GM18867 (cell line): ENCODE results near the gene ZFC3H1.
A peak's percentile ranks its signal among the peaks of the same experiment; 100 is the strongest.

Experiments
- ATAC-seq: cut with Tn5 transposase; IDR thresholded peaks from one replicate; pipeline ENCODE4 v1.9.1; 2021; ENCODE audit warnings: mild to moderate bottlenecking, moderate library complexity; ENCODE audit not compliant: unreplicated experiment

The ZFC3H1 gene

DNA sequence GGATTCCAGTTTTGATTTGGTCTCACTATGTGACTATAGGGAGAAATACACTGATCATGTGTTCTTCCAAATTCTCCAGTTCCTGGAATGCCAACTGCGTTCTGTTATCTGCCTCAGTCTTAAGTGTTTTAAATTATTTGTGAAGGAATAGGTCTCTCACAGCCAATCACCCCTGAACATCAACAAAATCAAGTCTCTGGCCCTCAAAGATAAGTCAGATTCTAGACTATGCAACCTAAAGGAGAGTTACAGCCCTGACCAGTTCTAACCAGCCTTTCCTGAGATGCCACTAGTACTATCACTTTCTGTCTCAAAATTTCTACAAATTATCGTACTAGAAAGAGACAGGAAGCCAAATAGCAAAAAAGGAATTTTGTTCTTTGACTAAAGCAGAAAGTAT lies 22.3 kb downstream of the ZFC3H1 start:
- no peak for ATAC-seq

DNA sequence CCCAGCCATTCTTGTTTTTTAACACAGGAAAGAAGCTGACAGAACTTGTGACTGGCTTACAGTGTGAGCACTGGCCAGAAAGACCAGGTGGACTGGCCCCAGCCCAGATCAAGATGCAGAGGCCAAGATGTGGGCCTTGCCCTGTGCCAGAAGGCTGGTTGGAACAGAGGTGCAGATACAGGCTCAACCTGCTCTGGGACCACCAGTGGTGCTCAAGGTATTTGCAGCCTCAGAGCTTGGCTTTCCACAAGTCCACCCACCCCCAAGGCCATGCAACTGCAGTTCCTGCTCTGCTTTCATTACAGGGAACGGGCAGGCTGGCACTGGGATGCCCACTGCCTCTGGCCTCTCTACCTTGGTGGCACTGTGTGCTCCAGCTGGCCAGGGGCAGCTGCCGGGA lies 23.3 kb downstream of the ZFC3H1 start:
- no peak for ATAC-seq

DNA sequence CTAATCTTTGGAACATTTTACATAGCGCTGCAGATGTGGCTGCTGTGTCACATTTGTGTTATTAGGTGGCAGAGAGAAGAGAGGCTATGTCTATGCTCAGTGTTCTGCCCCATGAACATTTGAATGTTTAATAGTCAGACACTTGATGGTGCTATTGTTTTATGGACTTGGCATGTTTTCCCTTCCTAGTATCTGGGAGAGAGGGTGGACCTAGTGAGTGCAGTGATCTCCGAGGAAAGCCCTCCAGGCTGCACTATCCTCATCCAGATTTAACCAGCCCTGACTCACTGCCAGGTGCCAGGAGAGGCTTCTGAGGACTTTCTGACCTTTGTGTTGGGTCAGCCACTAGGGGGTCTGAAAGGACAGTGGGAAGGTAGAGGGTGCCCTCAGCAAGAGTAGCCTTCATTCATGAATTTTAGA lies 24.3 kb downstream of the ZFC3H1 start:
- peak; percentile 59 for ATAC-seq

DNA sequence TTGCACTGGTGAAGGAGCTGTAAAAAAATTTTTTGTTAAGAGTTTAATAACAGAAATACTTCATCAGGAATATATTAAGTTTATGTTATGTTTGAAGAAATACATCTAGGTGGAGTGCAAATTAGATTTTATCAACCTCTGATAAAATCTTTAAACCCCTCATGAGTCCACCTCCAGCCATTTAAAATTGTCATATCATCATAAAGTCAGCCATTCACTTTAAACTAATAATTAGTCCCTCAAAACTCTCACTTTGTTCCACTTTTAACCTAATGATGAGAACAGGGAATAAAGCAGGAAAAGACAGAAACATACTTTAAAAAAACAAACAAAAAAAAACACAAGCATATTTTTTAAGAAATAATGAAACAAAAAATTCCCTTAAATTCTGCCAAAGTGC lies 25.1 kb downstream of the ZFC3H1 start:
- no peak for ATAC-seq

DNA sequence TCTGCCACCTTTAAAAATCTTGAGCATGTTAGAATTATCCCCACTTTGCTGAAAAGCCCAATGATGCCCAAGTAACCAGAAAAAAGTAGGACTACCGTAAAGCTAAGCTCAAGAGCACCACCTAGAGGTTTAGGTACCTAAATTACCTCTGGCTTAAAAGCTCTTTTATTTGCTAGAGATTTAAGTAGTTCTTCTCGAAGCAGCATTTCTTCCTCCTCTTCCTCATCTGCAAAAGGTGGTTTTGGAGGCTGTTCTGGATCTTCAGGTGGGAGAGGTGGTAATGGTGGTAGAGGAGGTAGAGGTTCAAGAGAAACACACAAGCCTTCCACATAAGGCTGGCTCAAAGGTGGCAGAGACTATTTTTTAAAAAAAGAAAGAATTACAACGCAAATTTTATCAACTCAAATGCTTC lies 26.9 kb downstream of the ZFC3H1 start:
- ATAC-seq = peak; percentile 61

DNA sequence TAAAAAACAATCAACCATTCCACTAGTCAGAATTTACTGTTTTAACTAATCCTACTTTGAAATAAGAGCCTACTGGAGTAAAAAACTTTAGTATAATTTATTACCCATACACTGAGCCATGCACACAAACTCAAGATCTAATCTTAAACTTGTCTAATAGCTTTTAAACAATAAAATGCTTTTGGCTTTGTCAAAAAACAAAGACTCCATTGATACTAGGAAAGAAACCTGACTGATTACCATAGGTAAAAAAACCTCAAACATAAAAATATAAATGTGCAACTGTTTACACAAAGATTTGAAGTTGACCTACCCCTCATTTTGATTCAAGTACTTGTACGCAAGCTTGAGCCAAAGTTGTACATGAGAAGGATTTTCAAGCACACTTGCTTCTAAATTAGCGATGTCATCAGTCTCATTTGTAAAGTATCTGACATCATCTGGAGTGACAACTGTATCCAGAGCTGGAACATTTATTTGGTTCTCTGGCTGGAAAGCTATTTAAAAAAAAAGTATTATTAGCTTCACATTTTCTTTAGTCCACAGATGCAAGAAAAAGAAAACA lies 36.1 kb downstream of the ZFC3H1 start:
- no peak for ATAC-seq

DNA sequence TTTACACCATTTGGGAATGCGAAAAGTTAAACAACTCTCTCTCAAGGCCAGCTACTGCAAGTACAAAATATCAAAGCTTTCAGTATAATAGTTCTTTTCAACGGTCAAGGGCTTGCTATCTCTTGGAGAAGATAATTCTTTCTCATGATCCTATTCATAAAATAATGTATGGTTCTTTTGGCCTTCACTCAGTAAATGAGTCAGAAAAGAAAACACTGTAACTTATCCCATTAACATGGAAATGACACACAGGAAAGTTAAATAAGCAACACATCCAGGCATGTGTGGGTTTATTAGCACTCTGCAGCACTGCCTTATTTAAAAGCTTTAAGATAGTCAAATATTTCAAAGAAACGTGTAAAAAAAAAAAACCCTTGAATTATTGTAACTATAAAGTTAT lies 36.9 kb downstream of the ZFC3H1 start:
- ATAC-seq = no peak

DNA sequence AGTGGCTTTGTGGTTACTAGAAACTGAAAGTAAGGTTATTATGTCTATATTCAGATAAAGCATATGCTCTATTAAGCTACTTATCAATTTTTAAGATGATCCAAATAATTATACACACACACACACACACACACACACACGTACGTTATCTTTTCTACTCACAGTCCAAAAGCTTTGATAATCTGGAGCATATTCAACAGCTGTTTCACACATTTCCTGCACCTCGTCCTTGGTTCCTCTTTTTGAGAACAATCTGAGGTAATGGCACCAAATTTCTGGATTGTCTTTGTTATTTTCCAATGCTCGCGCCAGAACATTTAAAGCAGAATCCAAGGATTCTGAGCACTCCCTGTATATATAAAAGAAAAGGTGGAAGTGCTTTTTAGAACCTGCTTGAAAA lies 37.5 kb downstream of the ZFC3H1 start:
- ATAC-seq = peak; percentile 78

DNA sequence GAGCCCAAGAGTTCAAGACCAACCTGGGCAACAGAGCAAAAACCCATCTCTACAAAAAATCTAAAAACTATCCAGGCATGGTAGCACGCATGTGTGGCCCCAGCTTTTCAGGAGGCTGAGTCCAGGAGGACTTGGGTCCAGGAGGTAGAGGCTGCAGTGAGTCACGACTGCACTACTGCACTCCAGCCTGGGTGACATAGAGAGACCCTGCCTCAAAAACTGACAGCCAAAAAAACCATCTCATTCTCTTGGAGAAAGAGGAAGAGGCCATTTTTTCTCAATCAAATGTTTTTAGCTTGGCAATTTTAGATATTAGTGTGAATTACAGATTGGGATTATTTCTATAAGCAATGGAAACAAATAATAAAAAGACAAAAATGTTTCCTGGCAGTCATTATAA lies 38.2 kb downstream of the ZFC3H1 start:
- no peak for ATAC-seq

DNA sequence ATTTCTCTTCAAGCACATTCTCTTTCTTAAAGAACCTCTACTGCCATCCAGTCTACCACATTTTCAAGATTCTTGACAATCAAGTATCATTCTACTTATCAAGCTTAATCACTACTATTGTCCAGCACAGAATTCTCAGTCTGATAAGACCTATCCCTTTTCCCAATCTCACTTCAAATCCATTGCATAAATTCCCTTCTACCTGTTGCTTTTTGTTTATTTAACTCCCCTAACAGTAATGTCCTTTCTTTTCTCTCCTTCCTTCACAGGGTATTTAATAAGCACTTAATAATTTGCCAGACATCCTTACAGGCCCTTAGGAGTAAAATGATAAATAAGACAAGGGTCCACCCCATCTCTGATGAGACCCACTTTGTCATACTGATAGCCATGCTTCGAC lies 41.7 kb downstream of the ZFC3H1 start:
- no peak for ATAC-seq

DNA sequence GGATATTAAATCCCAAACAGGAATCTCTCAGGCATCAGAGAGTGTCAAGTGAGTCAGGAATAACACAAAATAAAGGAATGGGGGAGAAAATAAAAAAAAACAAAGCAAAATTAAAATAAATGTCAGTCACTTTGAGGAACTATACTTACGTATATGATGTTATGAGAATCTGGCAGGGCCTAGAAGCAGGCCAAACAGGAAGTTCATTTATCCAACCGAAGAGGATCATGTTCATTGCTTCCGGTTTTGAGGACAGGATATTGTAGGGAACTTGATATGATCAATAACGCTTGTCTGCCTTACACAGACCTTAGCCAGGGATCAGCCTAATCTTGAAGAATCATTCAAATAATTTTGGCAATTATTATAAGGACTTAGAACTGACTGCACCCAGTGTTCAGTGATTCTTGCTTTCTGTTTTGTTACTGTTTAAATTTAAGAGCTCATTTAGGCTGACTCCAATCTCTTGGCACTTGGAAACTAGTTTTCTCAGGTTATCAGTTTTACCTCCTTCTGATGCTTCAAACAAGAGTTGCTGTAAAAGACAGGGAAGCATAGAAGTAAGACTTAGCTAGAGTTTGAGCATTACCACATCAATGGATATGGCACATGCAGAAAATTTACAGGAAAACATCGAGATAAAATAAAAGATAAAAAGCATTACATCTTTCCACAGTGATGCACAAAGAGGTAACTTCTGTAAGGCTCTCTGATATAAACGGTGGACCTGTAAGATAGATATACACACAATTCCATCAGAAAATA lies 53.4 kb downstream of the ZFC3H1 start:
- no peak for ATAC-seq

DNA sequence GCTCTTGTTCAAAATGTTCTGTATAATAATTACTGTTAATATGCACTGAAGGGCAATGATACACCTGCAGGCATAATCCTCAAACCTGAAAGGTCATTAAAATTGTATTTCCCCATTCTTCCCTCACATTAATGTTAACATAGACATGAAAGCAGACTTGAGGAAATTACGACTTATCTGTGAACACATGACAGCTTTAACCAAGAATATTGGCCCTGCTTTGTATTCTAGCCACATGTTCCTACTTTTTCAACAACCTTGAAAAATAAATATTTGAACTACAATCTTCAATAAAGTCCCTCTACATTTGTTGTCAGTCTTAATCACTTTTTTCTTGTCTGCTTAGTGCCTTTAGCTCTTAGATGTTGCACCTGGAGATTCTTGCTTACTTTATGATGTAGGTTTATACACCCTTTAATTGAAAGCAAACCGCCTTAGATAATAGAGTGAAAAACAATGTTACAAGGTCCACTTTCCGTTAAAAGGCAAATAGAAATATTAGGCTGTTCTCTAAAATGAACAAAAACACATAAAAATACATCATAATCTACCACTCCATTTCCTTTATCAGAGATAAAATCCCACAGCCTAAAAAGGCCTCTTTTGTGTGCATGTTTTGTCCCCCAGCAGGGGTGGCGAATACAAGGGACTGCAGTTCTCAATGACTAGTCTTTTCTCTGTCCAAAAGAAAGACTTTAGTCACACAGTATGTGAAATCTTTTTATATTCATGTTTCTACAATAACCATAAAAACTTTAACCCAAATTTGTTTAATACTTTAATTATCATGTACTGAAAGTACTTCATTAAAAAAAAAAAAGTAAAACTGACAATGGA lies 55.9 kb downstream of the ZFC3H1 start:
- ATAC-seq = no peak

DNA sequence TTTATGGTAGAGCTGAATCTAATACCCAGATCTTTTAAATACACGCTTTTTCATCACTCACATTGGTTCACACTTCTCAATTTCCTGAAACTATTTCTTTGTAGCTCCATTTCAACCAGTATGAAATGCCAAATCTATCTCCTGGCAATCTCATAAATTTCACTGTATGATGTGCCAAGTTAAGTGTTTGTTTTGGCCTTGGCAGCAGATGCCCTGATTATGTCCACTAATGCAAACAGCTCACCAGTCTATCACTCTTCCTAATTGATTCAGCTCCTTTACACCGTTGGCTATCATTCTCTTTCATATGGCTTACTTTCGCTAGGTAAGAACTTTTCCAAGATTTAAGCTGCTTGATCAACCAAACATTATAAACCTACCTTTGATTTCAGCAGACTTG lies 58.6 kb downstream of the ZFC3H1 start:
- no peak for ATAC-seq

DNA sequence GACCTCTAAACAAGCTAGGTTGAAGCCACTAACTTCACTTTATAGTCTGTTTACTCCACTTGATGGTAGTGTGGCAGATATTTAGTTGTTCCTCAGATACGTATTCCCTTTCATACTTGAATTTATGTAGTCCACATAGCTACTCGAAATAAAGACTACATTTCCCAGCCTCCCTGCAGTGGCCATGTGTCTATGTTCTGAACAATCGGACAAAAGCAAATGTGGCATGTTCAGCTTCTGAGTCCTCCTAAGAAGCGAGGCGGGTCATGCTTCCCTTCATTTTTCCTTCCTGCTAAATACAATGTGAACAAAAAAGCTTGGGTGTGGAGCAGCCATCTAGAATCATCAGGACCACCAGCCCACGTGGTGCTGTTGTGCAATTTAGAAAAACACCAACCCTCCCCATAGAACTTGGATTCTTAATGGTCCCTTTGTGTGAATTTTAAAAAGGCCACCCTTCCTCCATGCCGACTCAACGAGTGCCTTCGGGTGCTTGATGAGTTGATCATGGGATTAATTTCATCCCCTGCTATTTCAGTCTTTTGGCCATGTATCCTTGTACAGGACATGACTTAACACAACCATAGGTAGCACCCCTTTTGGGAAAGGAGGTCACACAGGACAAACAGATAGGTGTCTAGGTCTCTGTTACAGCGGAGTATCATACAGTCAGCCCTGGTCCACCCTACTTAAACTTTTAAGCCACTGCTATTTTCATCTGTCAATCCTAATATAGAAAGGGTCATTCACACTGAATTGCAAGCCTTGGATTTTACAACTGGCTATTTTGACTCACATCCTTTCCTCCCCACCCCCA lies 60.7 kb downstream of the ZFC3H1 start:
- ATAC-seq = no peak

DNA sequence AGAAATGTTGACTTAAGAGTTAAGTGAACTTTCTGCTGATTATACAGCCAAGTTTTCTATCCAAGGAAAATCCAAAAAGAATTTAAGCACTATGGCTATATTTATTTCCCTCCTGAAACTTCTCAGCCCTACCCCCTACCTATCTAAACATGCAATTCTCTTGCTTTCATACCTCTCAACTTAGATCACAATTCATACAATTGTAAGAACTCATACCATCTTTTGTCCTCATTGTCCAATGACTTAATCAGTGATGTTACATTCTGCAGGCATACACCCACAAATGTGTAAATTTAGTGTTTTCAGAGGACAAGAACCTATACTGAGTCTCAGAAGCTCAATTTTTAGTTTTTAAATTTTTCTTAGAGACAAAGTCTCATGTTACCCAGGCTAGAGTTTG lies 62.1 kb downstream of the ZFC3H1 start:
- ATAC-seq = no peak

DNA sequence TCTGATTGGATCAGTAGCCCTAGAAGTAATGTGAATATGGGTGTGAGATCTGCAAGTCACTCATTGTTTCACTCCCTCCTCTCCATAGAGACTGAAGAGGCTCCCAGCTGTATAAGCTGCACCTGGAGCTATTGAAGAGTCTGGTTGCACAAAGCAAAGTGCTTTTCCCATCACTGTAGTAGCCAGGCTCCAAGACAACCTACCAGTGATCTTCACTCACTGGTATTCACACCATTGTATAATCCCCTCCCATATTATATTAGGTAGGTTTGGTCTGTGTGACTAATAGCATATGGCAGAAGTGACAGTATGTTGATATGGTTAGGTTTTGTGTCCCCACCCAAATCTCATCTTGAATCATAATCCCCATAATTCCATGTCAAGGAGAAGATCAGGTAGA lies 64.4 kb downstream of the ZFC3H1 start:
- no peak for ATAC-seq

DNA sequence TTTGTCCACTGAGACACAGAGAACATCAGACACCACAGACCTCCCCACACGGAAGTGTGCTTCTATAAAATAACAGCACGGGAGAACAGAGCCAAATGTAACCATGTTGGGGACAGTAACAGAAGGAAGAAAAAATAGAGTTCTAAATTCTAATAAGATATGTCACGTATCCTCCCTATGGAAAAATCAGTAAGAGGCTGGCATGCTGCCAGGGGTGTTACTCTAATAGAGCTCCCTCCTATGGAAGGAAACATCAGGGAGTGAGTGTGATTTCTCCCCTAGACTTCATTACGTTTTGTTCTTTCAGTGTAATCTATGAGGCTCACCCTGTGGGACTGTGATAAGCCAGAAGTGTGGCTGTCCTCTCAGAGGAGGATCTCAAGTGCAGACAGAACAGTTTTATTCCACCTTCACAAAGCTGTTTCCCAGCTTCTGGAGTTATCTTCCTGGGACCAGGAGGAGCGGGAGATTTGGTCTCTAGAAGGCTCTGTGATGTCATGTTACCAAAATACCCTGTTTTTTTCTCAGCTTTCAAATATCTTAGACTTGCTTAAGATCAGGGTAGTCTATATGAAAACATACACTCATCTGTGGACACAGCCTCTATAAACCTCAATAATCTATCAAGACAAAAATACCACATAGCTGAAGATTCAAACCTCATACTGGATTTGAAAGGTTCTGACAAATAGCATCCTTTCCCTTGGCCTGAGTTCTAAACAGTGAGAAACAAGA lies 69.3 kb downstream of the ZFC3H1 start:
- ATAC-seq = no peak

DNA sequence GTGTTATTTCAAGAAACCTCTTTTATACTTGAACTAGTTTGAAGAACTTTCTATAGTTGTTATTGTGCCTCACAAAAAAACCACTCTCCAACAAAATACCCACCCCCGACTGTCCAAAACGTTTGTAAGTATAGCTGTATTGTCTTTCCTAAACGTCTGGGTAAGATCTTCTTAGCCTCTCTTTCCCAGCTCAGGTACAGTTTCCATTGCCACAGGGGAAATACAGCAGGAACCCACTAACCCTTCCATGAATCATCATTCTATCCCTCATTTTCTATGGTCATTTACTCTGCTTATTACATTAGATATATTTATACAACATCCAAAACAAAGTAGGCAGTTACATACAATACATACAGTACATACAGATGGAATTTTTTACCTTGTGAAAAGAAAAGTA lies 70.8 kb downstream of the ZFC3H1 start:
- ATAC-seq = no peak

DNA sequence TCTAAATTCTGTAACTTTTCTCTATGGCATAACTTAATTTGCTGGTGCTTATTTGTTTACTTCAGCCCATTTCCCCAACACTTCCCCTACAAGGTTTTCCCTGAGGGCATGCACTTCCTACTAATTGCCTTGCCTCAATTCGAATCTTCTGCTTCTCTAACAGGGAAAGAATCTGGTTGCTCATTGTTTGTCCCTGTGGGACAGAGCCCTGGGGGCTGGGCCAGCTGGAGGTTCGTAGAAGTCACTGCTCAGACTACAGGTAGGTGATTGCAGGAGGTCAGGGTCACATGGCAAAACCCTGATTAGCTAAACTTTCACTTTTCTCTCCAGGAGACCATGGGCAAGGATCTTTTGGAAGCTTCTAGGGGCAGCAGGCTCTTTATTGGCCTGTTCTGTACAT lies 72.0 kb downstream of the ZFC3H1 start:
- no peak for ATAC-seq

DNA sequence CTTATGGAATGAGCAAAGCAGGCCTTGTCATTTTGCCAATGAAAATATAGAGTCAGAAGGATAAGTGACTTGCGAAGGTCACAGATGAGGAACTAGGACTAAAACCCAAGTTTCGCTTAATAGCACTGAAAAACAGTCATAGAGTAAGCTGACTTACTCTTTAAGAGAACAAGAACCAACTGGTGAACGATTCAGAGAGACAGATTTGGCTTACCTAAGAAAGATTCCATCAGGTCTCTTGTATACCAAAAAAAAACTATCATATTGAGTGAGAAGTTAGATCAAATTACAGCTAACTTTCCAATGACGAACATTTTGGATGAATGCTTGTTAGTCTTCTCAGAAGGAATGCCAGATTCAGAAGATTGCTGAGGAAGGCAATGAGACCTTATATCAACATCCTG lies 74.2 kb downstream of the ZFC3H1 start:
- ATAC-seq = peak; percentile 66
